ENCODE measurements around the gene NR3C2. TPM values are rescaled to one million over a fixed set of nuclear protein-coding genes. Genes with fewer than 3 reads are reported as not detected.

NR3C2 gene
- 10 to 100 TPM in 1 of 2 donors, 1 to 10 TPM in 1; 2.1 to 11.5 TPM for total RNA-seq
- polyA plus RNA-seq, result 1 to 10 TPM; 2.0 to 4.3 TPM

DNA sequence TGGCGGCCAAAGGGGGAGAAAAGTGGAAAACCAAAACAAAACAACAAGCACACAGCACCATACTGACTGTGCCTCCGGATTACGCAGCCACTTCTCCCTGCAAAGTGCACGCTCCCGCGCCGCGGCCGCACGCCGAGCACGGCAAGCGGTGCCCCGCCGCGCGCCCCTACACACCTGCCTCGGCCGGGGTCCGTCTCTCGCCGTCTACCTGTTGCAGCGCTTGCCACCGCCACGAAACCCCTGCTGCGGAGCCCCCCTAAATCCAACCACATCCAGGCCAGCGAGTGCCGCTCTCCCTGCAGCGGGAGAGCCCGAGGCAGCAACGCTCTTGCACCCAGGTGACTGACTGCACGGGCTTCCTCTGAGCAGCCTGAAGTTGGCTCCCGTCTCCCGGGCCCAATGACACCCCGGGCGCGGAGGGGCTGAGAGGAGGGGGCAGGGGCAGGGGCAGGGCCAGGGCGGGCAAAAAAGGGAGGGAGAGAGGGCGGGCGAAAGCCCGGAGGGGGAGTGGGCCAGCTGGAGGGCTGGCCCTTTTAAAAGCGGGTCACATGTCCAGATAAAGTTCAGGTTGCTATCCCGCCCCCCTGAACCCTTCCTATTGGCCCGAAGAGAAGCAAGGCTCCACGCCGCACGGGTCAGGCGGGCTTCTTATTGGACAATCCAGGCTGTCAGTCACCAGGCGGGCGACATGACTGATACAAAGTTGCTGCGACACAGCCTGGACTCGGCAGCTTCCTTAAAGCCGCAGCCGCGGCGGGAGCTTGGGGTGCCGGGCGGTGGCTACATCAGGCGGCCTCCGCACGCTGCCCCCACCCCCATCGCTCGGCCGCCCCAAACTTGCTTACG, at the start of gene NR3C2:
NR3C2 (minus strand) TSS at position 429 of the 846 bp plus-strand sequence.
- under 1% methylated on average over 65 of the region's 65 CpGs for WGBS
- Histone ChIP-seq H3K27me3 (ENCODE audit: control insufficient read depth in 4 of 4, insufficient read depth in 4 of 4, low read length in 3 of 4) (no peaks in the 10 kb centered on the region), H3K27ac (ENCODE audit: low read depth in 1 of 2, low read length in 2 of 2) (peak within 1 kb of the TSS; percentile 87 to 95), H3K9me3 (ENCODE audit: control insufficient read depth in 4 of 4, low read length in 3 of 4) (no peaks in the 10 kb centered on the region), H3K9ac (ENCODE audit: low read depth in 1 of 2, low read length in 2 of 2) (peak within 1 kb of the TSS; percentile 82 to 97), H3K4me1 (ENCODE audit: control insufficient read depth in 4 of 4, insufficient read depth in 4 of 4, low read length in 3 of 4) (peaks cover 7 to 54% (median 36%) of the 10 kb centered on the region in 4 donors), H3K4me3 (ENCODE audit: low read depth in 1 of 3, low read length in 3 of 3) (peak within 1 kb of the TSS; percentile 96 to 98 (median 98)), H3K36me3 (ENCODE audit: control insufficient read depth in 4 of 4, insufficient read depth in 3 of 4, low read depth in 1 of 4, low read length in 3 of 4) (no peaks in the 10 kb centered on the region)
- TF ChIP-seq HNF4G (IDR thresholded peaks at IDR 0.05) (no peak), RAD21 (IDR thresholded peaks at IDR 0.05) (peak in 1 of 2 donors; percentile 32), JUND (IDR thresholded peaks at IDR 0.05) (peak in 1 of 2 donors; percentile 44), FOXA2 (IDR thresholded peaks at IDR 0.05) (no peak), SP1 (IDR thresholded peaks at IDR 0.05) (peak; percentile 95), GABPA (IDR thresholded peaks at IDR 0.05 in 1 of 2, conservative IDR thresholded peaks at IDR 0.05 in 1 of 2) (no peak), RXRA (IDR thresholded peaks at IDR 0.05) (peak; percentile 62 to 82), HNF4A (conservative IDR thresholded peaks at IDR 0.05) (peak in 1 of 2 donors; percentile 61), NR2F2 (IDR thresholded peaks at IDR 0.05) (no peak), EGR1 (IDR thresholded peaks at IDR 0.05; ENCODE audit: low read depth in 2 of 2) (peak; percentile 41 to 65), FOXA1 (IDR thresholded peaks at IDR 0.05) (no peak), YY1 (IDR thresholded peaks at IDR 0.05) (peak; percentile 76), TAF1 (conservative IDR thresholded peaks at IDR 0.05) (peak; percentile 91)
- TF ChIP-seq, protein P1, sequence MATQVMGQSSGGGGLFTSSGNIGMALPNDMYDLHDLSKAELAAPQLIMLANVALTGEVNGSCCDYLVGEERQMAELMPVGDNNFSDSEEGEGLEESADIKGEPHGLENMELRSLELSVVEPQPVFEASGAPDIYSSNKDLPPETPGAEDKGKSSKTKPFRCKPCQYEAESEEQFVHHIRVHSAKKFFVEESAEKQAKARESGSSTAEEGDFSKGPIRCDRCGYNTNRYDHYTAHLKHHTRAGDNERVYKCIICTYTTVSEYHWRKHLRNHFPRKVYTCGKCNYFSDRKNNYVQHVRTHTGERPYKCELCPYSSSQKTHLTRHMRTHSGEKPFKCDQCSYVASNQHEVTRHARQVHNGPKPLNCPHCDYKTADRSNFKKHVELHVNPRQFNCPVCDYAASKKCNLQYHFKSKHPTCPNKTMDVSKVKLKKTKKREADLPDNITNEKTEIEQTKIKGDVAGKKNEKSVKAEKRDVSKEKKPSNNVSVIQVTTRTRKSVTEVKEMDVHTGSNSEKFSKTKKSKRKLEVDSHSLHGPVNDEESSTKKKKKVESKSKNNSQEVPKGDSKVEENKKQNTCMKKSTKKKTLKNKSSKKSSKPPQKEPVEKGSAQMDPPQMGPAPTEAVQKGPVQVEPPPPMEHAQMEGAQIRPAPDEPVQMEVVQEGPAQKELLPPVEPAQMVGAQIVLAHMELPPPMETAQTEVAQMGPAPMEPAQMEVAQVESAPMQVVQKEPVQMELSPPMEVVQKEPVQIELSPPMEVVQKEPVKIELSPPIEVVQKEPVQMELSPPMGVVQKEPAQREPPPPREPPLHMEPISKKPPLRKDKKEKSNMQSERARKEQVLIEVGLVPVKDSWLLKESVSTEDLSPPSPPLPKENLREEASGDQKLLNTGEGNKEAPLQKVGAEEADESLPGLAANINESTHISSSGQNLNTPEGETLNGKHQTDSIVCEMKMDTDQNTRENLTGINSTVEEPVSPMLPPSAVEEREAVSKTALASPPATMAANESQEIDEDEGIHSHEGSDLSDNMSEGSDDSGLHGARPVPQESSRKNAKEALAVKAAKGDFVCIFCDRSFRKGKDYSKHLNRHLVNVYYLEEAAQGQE (IDR thresholded peaks at IDR 0.05), result peak; percentile 94
- TF ChIP-seq, protein P2, sequence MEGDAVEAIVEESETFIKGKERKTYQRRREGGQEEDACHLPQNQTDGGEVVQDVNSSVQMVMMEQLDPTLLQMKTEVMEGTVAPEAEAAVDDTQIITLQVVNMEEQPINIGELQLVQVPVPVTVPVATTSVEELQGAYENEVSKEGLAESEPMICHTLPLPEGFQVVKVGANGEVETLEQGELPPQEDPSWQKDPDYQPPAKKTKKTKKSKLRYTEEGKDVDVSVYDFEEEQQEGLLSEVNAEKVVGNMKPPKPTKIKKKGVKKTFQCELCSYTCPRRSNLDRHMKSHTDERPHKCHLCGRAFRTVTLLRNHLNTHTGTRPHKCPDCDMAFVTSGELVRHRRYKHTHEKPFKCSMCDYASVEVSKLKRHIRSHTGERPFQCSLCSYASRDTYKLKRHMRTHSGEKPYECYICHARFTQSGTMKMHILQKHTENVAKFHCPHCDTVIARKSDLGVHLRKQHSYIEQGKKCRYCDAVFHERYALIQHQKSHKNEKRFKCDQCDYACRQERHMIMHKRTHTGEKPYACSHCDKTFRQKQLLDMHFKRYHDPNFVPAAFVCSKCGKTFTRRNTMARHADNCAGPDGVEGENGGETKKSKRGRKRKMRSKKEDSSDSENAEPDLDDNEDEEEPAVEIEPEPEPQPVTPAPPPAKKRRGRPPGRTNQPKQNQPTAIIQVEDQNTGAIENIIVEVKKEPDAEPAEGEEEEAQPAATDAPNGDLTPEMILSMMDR (IDR thresholded peaks at IDR 0.05; ENCODE audit: low read depth, low read length, missing input control), result no peak
- TF ChIP-seq, protein P3, sequence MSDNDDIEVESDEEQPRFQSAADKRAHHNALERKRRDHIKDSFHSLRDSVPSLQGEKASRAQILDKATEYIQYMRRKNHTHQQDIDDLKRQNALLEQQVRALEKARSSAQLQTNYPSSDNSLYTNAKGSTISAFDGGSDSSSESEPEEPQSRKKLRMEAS (IDR thresholded peaks at IDR 0.05), result no peak
- TF ChIP-seq, protein P4, sequence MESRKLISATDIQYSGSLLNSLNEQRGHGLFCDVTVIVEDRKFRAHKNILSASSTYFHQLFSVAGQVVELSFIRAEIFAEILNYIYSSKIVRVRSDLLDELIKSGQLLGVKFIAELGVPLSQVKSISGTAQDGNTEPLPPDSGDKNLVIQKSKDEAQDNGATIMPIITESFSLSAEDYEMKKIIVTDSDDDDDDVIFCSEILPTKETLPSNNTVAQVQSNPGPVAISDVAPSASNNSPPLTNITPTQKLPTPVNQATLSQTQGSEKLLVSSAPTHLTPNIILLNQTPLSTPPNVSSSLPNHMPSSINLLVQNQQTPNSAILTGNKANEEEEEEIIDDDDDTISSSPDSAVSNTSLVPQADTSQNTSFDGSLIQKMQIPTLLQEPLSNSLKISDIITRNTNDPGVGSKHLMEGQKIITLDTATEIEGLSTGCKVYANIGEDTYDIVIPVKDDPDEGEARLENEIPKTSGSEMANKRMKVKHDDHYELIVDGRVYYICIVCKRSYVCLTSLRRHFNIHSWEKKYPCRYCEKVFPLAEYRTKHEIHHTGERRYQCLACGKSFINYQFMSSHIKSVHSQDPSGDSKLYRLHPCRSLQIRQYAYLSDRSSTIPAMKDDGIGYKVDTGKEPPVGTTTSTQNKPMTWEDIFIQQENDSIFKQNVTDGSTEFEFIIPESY (IDR thresholded peaks at IDR 0.05), result peak; percentile 39
- TF ChIP-seq, protein P5, sequence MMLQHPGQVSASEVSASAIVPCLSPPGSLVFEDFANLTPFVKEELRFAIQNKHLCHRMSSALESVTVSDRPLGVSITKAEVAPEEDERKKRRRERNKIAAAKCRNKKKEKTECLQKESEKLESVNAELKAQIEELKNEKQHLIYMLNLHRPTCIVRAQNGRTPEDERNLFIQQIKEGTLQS (IDR thresholded peaks at IDR 0.05), result no peak
- DNase-seq (ENCODE audit: low spot score), result peak; percentile 90
